ENCODE results near the gene OR6C68.

- no peak for TF ChIP-seq CTCF (IDR thresholded peaks at IDR 0.05; ENCODE audit: low read depth, low read length)
- TF ChIP-seq POLR2A (IDR thresholded peaks at IDR 0.05; ENCODE audit: extremely low read depth, insufficient read length) = no peak
- no peak for TF ChIP-seq MAX (IDR thresholded peaks at IDR 0.05; ENCODE audit: low read depth, low read length)
- TF ChIP-seq MYC (IDR thresholded peaks at IDR 0.05; ENCODE audit: low read depth, low read length) = no peak
These were observed 23.5 kb downstream of the OR6C68 start for GRCh38 chr12:55515696-55516095.
